NCI-H2029 (cell line): ENCODE results near the gene ARHGEF16.

Experiments used
- DNase-seq: peaks from one replicate; lab custom pipeline; 2025; lab: John Stamatoyannopoulos, UW

ARHGEF16 gene

DNA sequence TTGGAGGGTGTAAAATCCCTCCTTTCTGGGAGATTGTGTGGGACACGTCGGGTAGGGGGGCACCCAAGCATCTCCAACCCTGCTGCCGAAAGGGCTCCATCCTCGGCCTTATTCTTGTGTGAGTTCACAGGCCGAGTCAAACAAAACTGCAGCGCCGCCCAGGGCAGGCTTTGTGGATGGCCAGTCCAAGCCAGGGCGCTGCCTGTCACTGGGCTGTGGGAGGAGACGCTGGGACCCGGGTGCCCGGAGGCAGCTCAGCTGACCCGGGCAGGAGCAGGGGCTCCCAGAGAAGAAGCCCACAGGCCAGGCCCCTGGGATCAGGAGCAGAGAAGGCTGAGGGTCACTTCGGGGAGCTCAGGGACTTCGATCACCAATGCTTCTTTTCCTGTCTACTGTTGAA is 31.8 kb upstream of the ARHGEF16 start:
- DNase-seq = no peak

DNA sequence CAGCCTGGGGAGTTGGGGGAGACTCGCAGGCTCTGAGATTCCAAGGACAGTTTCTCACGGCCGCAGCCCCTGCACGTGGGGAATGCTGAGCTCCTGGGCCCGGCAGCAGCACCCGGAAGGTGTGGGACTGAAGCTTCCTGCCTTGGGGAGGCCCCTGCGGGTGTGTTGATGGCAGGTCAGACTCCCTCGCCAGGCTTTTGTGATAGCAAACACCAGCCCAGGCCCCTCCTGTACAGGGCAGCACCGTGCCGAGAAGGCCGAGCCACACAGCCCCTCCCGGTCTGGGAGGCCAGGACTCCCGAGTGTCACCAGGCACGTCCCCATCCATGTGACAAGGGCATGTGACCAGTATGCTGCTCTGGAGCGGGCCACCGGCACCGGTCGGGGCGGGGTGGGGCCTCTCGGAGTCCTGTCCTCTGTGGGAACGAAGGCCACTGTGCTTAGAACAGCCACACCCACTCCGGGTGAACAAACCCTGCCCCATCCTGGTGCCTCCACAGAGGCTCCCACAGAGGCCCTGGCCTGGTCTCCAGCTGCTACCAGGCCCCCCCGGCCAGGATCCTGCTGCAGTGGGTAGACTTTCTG is 31.1 kb upstream of the ARHGEF16 start:
- DNase-seq = no peak

DNA sequence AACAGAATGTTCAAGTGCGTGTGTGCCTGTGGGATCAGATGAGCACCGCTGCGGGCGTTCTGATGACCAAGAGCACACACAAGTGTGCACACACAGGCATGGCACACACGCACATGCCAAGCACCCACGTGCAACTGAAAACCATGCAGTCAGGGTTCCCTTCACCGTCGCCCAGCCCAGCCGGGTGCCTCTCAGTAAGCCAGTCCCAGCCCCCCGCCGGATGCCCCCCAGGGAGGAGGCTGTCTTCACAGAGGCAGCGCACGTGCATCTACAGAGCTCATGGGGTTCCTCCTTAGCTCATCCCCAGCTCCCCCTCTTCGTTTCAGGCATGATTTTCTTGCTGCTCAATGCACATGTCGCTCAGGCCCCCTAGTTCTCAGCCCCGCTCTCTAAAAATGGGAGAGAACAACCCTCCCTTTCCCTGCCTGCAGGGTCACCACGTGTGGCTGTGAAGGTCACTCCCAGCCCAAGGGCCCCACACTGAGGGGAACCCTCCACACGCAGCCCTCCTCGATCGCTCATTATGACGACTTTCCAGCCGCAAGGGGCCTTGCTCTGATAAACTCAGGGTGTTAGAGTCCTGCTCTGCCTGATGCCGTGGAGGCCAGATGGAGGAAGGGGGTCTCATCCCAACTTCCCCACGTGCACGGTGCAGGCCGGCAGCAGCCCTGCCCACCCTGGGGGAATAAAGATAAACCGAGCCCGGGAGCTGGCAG is 30.4 kb upstream of the ARHGEF16 start:
- DNase-seq = no peak

DNA sequence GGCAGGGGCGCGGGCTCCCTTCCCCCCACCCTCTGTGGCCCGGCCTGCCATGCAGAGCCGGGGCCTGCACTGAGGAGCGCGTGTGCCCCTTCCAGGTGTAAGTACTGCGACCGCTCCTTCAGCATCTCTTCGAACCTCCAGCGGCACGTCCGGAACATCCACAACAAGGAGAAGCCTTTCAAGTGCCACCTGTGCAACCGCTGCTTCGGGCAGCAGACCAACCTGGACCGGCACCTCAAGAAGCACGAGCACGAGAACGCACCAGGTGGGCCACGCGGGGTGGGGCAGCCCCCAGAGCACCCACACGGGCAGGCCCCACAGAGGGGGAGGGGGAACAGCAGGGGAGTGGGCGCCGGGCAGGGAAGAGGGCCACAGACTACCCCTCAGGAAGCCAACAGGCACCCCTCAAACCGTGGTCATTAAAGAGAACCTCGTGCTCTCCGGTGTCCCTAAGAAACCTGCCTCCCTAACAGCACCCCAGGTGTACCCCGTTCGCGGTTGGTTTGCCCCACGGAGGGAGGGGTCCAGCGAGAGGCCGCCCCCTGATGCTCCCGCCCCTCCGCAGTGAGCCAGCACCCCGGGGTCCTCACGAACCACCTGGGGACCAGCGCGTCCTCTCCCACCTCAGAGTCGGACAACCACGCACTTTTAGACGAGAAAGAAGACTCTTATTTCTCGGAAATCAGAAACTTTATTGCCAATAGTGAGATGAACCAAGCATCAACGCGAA is 28.8 kb upstream of the ARHGEF16 start:
- no peak for DNase-seq

DNA sequence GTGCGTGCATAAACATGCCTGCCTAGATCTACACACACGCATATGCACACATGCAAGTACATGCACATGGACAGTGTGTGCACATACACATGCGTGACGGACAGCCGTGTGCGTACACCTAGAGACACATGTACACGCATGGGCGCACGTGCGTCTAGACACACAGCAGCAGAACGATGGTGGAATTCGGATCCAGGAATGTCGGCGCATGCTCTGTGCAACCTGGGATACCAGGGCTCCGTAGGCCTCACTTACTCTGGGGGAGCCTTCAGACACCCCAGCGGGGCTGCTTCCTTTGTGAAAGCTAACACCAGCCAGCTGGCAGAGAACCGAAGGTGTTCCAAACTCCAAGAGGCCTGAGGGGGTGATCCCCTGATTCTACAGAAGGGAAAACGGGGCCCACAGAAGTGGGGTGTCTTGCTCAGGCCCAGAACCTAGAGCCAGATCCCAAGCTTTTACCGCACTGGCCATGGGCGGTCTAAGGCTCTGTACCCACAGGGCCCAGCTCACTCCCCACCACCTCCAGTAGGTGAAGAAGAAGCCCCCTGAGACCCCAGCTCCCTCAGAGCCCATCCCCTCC is 27.4 kb upstream of the ARHGEF16 start:
- no peak for DNase-seq

DNA sequence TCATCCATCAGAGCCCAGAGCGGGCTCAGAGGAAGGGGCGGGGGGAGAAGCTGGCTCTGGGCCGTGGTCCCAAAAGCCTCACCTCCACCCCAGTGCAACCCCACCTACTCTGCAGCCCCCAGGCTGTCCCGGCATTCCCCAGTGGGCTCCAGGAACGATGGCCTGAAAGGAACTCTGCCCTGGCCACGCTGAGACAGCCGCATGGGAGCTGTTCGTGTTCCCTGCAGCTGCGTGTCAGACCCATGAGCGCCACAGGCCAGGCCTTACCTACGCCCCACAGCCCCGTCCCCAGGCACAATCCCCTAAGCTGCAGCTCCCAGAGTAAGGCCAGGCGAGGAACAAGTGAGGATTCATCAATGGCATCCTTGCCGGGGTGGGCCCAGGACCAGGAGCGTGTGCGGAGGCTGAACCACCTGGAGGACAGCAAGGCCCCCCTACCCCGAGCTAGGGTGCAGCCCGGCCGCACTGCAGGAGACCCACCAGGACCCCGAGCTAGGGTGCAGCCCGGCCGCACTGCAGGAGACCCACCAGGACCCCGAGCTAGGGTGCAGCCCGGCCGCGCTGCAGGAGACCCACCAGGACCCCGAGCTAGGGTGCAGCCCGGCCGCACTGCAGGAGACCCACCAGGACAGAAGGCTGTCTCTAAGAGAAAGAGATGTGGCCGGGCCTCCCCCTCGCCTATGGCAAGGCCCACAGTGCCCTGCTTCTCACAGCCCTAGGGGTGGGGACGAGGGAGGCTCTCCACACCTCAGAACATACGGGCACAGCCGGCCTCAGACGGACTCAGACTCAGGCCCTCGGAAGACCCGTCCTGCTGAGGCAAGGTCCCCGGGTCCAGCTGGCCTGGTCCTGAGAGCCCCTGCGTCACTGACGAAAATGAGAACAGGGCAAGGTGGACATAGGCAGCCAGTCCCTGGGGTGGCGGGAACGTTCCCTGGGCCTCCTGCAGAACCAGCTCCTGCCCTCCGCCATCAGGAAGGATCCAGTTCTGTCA is 26.5 kb upstream of the ARHGEF16 start:
- DNase-seq = no peak

DNA sequence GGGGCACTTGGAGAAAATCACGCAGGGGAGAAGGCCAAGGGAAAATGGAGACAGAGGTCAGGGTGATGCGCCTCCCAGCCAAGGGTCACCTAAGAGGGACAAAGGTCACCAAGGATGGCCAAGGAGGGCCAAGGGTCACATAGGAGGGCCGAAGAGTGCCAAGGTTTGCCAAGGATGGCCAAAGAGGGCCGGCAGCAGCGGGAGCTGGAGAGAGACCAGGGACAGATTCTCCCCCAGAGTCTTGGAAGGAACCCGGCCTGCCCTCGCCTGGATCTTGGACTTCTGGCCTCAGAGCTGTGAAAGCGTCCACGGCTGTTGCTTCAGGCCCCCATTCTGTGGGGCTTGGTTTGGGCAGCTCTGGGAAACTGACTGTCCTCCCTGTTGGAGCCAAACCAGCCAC is 25.6 kb upstream of the ARHGEF16 start:
- DNase-seq = no peak

DNA sequence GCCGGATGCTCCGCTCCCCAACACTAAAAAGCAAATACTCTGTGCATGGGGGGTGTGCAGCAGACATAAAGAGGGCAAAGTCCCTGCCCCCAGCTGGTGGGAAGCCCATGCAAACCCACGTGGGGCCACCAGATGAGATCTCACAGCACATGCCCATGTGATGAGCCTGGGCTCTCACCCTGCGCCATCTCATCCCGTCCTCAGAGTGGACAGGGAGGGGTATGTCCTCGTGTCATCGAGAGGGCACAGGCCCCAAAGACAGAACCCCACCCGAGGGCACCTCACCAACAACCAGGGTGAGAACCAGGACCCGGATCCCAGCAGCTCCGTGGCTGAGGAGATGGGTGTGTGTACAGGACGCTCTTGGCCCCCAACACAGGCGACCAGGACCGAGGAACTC is 25.1 kb upstream of the ARHGEF16 start:
- DNase-seq = no peak

DNA sequence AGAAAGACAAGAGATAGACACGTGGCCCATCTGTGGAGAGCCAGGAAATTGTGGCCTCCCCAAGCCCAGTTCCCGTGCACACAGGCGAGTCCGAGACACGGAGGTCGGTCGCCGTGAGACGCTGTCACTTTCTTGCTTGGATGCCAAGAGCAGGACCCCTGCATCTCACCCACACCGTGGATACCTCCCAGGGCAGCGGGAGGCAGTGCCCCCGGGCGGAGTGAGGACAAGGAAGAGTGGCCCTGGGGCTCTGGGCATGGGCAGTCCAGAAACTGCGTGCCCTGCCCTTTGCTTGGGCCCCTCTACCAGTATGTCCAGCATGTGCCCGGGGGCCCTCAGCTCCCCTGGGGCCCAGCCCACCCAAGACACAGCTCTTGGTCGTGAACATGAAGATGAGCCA is 24.7 kb upstream of the ARHGEF16 start:
- no peak for DNase-seq

DNA sequence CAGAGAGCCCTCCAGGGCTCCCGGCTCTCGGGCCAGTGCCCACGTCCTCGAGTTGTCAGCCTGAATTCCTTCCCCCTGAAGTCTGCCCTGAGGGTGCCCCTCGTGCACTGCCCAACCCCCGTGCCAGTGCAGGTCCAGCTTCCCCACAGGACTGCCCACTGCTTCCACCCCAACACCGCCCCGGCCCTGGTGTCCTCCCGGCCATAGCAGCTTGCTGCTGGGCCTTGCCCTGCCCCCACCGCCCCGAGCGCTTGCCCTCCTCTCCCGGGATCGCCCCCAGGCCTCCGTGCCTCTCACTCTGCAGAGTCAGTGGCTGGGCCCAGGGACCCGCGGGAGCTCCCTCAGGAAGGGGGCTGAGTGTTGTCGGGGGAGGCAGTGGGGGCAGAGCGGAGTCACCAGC is 24.1 kb upstream of the ARHGEF16 start:
- DNase-seq = no peak

DNA sequence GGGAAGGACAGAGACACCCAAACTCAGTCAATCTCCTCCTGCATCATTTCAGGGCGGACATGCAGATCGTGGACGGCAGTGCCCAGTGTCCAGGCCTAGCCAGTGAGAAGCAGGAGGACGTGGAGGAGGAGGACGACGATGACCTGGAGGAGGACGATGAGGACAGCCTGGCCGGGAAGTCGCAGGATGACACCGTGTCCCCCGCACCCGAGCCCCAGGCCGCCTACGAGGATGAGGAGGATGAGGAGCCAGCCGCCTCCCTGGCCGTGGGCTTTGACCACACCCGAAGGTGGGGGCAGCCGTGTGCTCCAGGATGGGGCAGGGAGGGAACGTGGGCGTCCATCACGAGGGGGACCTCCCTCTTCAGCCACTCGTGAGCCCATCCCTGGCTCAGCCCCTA is 23.6 kb upstream of the ARHGEF16 start:
- DNase-seq = no peak

DNA sequence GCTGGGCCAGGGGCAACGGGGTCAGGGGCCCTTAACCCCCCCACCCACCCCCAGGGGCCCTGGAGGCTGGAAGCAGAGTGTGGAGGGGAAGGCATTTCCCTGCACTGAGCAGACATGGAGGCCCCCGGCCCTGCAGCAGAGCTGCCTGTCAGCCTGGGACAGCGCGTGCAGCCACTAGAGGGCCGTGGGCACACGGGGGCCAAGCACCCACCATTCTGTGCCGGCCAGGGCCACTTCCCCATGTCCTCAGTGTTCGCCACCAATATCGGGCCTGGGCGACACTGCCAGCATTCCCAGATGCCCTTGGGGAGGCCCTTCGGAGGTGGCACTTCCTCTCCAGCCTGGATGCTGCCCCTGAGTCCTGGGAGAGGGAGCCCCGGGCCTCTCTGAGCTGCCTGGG is 23.2 kb upstream of the ARHGEF16 start:
- no peak for DNase-seq

DNA sequence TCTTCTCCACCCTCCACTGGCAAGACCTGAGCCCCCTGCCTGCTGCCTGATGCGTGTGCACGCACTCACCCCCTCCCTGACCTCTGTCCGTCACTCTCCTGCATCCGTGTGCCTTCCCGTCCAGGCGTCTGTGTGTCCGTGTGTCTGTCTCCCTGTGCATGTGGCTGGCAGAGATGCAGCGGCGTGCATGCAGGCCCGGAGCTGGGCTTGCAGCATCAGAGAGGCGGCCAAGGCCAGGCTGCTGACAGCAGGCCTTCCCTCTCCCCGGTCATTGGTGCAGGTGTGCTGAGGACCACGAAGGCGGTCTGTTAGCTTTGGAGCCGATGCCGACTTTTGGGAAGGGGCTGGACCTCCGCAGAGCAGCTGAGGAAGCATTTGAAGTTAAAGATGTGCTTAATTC is 22.8 kb upstream of the ARHGEF16 start:
- no peak for DNase-seq

DNA sequence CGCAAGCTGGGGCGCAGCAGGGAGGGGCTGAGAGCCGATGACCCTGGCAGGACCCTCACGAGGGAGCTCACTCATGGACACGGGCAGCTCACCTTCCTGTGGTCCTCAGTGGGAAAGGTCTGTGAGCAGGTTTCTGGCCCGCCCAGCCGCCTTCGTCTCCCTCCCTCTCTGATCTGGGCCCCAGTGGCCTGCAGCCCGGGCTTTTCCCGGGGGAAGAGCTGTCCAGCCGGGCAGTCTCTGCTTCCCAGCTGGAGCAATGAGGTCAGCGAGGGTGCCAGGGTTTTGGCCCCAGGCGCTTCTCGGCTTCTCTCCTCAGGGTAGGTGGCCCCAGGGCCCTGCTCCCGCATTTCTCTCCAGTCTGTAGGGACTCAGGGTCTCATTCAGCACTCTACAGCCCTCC is 22.2 kb upstream of the ARHGEF16 start:
- DNase-seq = no peak

DNA sequence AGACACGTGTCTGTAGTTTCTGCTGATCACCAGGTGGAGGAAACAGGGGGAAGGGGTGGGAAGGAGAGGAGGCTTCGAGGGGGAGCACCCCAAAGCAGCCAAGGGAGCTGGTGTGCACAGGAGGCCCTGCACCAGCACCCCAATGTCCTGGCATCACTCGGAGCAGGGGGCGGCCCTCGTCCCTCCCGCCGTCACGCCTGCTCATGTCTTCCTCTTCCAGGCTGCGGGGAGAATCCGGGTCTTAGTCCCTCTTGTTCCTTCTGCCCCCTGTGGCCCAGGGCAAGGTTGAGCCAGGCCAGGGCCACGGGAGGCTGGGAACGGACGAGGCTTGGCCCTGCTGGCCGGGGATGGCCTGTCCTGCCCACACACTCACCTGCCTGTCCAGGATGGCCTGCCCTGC is 21.4 kb upstream of the ARHGEF16 start:
- DNase-seq = no peak

DNA sequence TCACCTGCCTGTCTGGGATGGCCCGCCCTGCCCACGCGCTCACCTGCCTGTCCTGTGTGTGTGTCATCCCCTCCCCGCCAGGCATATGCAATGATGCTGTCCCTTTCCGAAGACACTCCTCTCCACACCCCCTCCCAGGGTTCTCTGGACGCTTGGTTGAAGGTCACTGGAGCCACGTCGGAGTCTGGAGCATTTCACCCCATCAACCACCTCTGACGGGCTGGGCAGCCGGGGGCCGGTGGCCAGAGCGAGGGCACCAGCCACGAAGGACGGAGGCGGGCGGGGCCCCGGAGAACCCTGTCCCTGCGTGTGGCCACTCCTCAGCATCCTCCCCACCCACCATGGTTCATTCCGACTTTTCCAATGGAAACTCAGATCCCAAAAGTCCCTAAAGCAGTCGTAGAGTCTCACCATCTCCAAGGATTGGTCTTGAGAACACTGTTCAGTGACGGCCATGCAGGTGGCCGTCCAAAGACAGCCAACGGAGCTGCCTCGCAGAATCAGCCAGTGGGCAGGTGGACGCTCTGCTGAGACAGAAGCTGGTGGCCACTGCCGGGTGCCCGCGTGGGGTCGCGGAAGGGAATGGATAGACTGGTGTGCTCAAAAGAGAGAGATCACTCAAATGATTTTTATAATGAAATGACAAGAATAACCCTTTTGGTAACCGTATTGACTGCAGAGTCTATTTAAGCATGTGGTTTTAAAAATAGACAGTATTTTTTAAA is 20.7 kb upstream of the ARHGEF16 start:
- DNase-seq = no peak

DNA sequence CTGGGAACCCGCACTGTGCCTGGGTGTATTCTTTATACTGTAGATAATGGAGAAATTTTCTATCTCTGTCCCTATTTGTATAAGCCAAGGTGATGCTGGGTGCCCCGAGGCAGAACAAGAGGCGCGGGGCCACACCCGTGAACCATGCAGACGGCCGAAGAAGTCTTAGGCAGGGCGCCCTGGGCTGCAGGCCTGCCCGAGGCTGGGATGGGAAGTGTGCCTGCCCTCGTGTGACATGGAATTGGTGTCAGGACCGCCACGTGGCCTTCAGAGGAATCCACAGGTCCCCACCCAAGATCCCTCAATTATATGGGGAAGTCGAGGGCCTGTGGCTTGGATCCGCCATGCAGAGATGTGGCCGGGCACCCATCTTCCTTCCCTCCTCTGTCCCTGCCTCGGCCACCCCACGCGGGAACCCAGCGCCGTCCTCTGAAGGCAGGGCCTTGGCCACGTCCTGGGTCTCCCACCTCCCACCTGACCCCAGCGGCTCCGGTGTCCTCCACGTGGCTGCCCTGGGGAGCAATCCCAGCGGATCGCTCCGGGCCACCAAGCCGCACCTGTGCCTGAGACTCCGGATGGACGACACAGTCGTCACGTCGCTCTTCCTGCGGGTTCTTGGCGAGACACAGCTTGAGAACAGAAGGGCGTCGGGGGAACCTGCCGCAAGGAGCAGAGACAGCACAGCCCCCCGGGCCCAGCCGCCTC is 19.9 kb upstream of the ARHGEF16 start:
- no peak for DNase-seq

DNA sequence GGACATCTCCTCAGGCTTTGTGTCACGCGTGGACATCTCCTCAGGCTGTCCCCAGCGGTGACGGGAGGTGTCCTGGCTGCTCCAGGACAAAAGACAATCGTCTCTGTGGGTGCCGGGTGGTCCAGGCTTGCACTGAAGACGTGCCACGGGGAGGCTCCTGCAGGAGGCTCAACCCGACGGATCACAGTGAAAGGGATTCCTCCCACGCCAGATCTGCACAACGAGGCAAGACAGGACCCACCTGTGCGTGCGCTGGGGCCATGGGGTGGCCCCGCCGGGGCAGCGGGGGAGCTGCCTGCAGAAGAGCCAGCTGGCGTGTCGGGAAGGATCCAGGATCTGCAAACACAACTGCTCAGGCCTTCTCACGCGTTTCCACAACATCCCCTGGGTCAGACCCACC is 18.8 kb upstream of the ARHGEF16 start:
- no peak for DNase-seq

DNA sequence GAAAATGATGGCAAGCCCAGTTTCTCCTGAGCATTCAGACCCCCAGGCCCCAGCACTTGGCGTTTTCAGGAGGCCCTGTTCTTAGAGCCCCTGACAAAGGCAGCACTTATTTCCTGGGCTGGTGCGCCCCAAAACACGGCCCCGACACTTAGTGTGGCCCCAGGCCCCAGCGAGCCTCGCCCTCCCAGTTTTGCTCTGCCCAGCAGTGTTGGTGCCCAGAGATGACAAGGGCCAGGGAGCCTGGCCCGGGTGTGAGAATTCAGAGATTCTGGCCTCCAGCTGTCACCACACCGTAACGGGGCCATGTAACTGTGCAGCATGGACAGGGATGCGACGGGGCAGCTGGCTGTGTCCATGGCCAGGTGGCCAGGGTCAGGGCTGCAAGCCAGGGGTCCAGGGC is 18.0 kb upstream of the ARHGEF16 start:
- DNase-seq = no peak

DNA sequence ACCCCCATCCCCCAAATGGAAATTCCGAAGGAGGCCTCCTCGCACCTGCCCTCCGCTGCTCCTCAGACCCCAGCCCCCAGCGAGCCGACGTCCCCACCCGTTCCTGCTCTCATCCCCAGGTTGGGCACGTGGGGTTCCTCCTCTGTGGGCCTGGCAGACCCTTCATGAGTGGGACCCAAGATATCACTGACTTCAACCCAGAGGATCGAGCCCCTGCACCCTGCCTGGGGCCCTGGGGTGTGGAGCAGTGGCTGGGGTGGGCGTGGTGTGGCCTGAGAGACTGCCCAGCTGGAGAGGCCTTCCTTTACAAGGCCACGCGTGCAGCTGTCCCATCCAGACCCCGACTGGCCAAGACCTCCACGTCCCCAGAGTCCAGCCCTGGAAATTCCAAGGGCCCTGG is 17.6 kb upstream of the ARHGEF16 start:
- no peak for DNase-seq
